ENCODE data around the gene IFIT3. TPM values are rescaled to one million over a fixed set of nuclear protein-coding genes. Genes with fewer than 3 reads are reported as not detected.
"Not testable (repeated sequence)": the region's sequence is repeated elsewhere in the genome, so short reads cannot be mapped to it uniquely, and the experiment has no call there.

IFIT3 gene, protein sequence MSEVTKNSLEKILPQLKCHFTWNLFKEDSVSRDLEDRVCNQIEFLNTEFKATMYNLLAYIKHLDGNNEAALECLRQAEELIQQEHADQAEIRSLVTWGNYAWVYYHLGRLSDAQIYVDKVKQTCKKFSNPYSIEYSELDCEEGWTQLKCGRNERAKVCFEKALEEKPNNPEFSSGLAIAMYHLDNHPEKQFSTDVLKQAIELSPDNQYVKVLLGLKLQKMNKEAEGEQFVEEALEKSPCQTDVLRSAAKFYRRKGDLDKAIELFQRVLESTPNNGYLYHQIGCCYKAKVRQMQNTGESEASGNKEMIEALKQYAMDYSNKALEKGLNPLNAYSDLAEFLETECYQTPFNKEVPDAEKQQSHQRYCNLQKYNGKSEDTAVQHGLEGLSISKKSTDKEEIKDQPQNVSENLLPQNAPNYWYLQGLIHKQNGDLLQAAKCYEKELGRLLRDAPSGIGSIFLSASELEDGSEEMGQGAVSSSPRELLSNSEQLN
- 10 to 100 TPM in 1 of 2 donors, 1 to 10 TPM in 1; 2.6 to 12.6 TPM for total RNA-seq

- H3K27ac Mint-ChIP-seq: peak within 1 kb of the TSS in 1 of 2 donors; percentile 52
- no peak for DNase-seq (ENCODE audit: low spot score in 2 of 2)
These were observed at the start of gene IFIT3 for GRCh38 chr10:89327803-89328441. Gene IFIT3, plus strand, starts transcription at chr10:89327997. Its CDS starts 77 bp downstream, at chr10:89328074.

DNA sequence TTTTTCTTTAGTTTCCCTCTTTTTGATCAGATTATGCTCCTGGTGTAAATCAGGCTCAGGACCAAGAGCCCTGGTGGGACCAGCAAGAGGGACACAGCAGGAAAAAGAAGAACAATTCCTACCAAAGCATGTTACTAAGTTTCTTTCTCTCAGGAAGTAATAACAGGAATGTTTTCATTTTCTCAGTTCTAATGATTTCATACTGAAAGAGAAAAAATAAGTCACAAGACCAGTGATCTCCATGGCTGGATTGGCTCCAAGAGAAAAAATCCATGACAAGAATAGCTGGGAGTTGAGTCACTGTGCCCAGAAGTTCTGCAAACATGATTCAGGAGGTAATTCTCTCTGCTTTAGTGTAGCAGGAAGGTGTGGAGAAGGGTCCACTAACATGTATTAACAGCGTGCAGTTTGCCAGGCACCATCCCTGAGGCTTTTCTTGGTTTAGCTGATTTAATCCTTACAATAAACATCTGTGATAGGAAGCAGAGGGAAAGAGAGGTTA lies 49.7 kb upstream of the IFIT3 start:
- no peaks in the 10 kb centered on the region for H3K36me3 Mint-ChIP-seq
- H3K27ac Mint-ChIP-seq: no peak overlapping the region

More at GRCh38 chr10:89327803-89328441, at the start of gene IFIT3:
- Mint-ChIP-seq H3K9me3 (peaks cover 3 to 5% of the 10 kb centered on the region in 2 donors), H3K36me3 (peaks cover 0 to 6% of the 10 kb centered on the region in 2 donors)
- ATAC-seq: peak; percentile 47 to 54

DNA sequence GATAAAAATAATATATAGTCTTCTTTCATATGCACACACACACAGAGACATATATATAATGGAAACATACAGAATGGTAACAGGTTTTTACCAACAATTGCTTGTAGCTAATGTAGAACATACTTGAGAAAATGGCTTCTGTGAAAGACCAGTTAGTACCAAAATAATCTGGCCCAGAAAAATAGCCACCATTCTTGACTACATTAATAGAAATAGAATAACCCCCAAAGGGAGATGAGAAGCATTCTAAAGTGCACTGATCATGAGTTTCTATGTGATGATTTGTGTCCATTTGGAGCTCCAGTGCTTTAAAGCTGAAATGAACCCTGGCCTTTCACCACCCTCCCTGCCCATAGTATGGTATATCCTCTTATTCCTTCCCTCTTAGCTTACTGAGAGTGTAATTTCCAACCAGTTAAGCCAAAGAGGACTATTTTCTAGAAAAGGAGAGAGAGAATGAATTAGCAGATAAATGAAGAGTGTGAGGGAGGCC lies 48.9 kb upstream of the IFIT3 start:
- DNase-seq (ENCODE audit: low spot score in 2 of 2) (no peak), ATAC-seq (no peak)
- no peaks in the 10 kb centered on the region for H3K36me3 Mint-ChIP-seq
- no peaks in the 10 kb centered on the region for H3K9me3 Mint-ChIP-seq
- H3K27ac Mint-ChIP-seq: no peak overlapping the region

More for the DNA sequence above, 49.7 kb upstream of the IFIT3 start:
- ATAC-seq (no peak), DNase-seq (ENCODE audit: low spot score in 2 of 2) (no peak)
- no peaks in the 10 kb centered on the region for H3K9me3 Mint-ChIP-seq

GRCh38 chr10:89279421-89279869 lies 48.4 kb upstream of the IFIT3 start:
- H3K27ac Mint-ChIP-seq: no peak overlapping the region
- DNase-seq (ENCODE audit: low spot score in 2 of 2) (no peak), ATAC-seq (no peak)
- H3K9me3 Mint-ChIP-seq: no peaks in the 10 kb centered on the region
- H3K36me3 Mint-ChIP-seq: no peaks in the 10 kb centered on the region

DNA sequence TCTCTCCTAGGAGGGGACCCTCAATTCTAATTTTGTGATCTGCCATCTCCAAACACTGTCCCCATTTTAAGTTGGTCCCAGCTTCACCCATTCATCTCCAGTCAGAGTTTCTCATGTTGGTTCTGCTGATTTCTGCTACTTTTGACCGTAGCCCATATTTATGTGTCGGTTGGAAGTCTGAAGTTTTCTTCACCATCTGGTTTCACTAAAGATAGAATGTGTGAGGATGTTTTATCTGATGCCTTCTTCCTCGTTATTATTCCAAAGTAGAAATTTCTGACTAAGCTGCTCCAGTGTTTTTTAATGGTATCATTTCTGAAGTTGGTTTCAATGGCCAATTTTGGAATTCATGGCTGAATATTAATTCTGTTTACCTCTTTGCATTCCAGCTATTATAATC lies 47.3 kb upstream of the IFIT3 start:
- no peak overlapping the region for H3K27ac Mint-ChIP-seq
- no peaks in the 10 kb centered on the region for H3K36me3 Mint-ChIP-seq
- ATAC-seq (no peak), DNase-seq (ENCODE audit: low spot score in 2 of 2) (no peak)
- no peaks in the 10 kb centered on the region for H3K9me3 Mint-ChIP-seq

- Mint-ChIP-seq H3K9me3 (no peaks in the 10 kb centered on the region), H3K27ac (no peak overlapping the region), H3K36me3 (no peaks in the 10 kb centered on the region)
- DNase-seq (ENCODE audit: low spot score in 2 of 2): no peak
- ATAC-seq: no peak
These were observed 46.0 kb upstream of the IFIT3 start for GRCh38 chr10:89281606-89282395.

DNA sequence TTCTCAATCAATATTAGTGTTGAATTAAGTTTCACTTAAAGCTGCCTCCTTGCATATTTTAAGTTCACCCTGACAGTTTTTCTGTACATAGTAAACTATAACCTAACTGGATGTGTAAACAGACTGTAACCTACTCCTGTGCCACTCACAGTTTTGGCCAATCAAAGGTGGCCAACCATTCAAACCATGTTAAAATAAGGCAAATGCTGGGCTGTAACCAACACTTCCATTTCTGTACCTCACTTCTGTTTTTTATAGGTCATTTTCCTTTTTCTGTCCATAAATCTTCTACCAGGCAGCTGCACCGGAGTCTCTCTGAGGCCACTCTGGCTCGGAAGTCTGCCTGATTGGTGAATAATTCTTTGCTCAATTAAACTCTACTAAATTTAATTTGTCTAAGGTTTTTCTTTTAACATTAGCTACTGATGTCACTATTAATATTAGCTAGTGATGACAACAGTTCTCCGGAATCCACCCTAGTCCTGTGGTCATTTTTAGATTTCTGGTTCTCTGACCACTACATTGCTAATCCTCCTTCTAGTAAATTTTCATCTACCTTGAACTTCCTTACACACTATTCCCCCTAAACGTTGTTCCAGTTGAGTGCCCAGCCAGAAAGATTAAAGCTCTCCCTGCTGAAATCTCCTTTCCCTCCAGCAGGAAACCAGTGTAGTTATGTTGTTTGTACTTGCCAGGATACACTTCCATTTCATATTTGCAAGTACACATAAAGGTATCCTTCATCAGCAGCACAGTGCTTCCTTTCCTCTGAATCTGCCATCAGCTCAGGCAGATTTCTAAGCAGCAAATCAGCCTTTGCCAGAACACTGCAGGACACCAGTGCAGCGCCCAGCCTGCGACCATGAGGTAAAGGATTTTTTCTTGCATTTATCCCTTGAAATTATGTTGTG lies 44.5 kb upstream of the IFIT3 start:
- H3K27ac Mint-ChIP-seq: no peak overlapping the region
- no peak for DNase-seq (ENCODE audit: low spot score in 2 of 2)
- H3K36me3 Mint-ChIP-seq: no peaks in the 10 kb centered on the region
- no peak for ATAC-seq
- no peaks in the 10 kb centered on the region for H3K9me3 Mint-ChIP-seq

DNA sequence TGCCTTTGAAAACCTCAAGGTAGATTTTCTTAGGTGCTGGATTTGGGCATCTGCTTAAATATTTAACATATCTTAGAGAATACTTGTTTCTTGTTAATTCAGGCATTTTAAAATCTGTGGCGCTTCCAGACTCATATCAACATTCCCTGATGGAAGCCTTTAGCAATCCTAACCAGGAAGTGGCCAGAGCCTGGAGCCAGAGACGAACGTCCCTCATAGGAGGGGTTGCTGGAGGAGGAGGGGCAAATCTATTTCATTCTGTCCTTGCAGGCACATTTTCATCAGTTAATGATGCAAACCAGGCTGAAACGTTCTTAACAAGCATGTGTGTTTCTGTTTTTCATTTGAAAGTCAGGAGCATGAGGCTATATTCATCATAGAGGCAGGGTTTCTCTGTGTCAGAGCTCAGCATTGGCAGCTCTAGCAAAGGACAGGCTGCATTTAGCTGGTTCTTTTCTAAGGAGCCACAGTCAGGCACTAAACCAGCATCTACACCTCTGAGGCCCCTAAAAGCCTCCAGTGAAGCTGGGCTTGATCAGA lies 43.8 kb upstream of the IFIT3 start:
- ATAC-seq: no peak
- no peak overlapping the region for H3K27ac Mint-ChIP-seq
- DNase-seq (ENCODE audit: low spot score in 2 of 2): no peak
- H3K36me3 Mint-ChIP-seq: no peaks in the 10 kb centered on the region
- no peaks in the 10 kb centered on the region for H3K9me3 Mint-ChIP-seq

- not testable (repeated sequence) for H3K9me3 Mint-ChIP-seq; DNase-seq (ENCODE audit: low spot score in 2 of 2)
These were observed 43.1 kb upstream of the IFIT3 start for GRCh38 chr10:89284711-89285110.

DNA sequence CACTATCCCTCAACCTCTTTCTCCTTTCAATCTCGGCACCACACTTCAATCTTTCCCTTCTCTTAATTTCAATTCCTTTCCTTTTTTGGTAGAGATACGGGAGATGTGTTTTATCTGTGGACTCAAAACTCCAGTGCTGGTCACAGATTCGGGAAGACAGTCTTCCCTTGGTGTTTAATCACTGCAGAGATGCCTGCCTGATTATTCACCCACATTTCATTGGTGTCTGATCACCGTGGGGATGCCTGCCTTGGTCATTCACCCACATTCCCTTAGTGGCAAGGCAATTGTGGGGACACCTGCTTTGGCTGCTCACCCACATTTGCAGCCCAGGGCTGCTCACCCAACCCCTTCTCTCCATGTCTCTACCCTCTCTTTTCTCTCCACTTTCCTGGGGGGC lies 42.5 kb upstream of the IFIT3 start:
- ATAC-seq; H3K27ac Mint-ChIP-seq; DNase-seq (ENCODE audit: low spot score in 2 of 2); H3K36me3 Mint-ChIP-seq; H3K9me3 Mint-ChIP-seq: not testable (repeated sequence)

More at GRCh38 chr10:89284711-89285110, 43.1 kb upstream of the IFIT3 start:
- not testable (repeated sequence) for ATAC-seq, H3K36me3 Mint-ChIP-seq, H3K27ac Mint-ChIP-seq

DNA sequence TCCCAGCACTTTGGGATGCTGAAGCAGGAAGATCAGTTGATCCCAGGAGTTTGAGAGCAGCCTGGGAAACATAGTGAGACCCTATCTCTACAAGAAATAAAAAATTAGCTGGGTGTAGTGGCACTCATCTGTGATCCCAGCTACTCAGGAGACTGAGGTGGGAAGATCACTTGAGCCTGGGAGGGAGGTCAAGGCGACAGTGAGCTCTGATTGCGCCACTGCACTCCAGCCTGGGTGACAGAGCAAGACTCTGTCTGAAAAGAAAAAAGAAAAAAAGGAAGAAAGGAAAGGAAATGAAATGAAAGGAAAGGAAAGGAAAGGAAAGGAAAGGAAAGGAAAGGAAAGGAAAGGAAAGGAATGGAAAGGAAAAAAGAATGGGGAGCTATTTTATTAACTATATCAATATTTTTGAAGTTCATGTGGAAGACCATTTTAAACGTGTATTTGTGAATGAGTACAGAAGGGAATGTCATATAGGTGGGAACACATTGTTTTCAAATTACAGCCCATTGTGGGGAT lies 33.0 kb upstream of the IFIT3 start:
- peaks cover 7% of the 10 kb centered on the region in 2 donors for H3K36me3 Mint-ChIP-seq

DNA sequence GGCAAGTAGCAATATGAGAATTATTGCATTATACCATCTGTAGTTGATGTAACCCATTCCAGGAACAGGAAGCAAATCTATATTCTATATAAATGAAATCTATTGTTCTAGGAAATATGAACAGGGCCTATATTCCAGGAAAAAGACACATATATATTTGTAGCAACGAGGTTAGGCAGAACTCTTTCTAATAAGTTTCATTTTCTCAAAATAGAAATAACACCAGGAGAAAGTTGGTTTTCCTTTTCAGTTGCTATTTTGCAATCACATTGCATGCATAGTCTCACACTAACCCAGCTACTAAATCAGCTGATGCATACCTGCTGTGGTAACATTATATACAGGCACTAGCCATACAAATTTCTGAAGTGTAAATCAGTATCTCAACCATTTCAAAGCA lies 32.2 kb upstream of the IFIT3 start:
- H3K9me3 Mint-ChIP-seq: peaks cover 3 to 12% of the 10 kb centered on the region in 2 donors
- H3K36me3 Mint-ChIP-seq: peaks cover 7% of the 10 kb centered on the region in 2 donors
- no peak overlapping the region for H3K27ac Mint-ChIP-seq
- DNase-seq (ENCODE audit: low spot score in 2 of 2): no peak
- ATAC-seq: peak in 1 of 2 donors; percentile 89

More for the DNA sequence above, 33.0 kb upstream of the IFIT3 start:
- H3K27ac Mint-ChIP-seq: no peak overlapping the region
- ATAC-seq (no peak), DNase-seq (ENCODE audit: low spot score in 2 of 2) (no peak)
- H3K9me3 Mint-ChIP-seq: peaks cover 3 to 12% of the 10 kb centered on the region in 2 donors

GRCh38 chr10:89296220-89296648 lies 31.6 kb upstream of the IFIT3 start:
- peaks cover 7% of the 10 kb centered on the region in 2 donors for H3K36me3 Mint-ChIP-seq
- H3K27ac Mint-ChIP-seq: no peak overlapping the region
- DNase-seq (ENCODE audit: low spot score in 2 of 2): no peak
- ATAC-seq: no peak
- H3K9me3 Mint-ChIP-seq: peaks cover 3 to 12% of the 10 kb centered on the region in 2 donors

GRCh38 chr10:89297356-89297755 lies 30.4 kb upstream of the IFIT3 start:
- Mint-ChIP-seq H3K27ac (no peak overlapping the region), H3K9me3 (peaks cover 3 to 12% of the 10 kb centered on the region in 2 donors), H3K36me3 (peaks cover 7% of the 10 kb centered on the region in 2 donors)
- DNase-seq (ENCODE audit: low spot score in 2 of 2) (no peak), ATAC-seq (no peak)

GRCh38 chr10:89297791-89298190 lies 30.0 kb upstream of the IFIT3 start:
- Mint-ChIP-seq H3K36me3 (peaks cover 7% of the 10 kb centered on the region in 2 donors), H3K9me3 (peaks cover 3 to 12% of the 10 kb centered on the region in 2 donors), H3K27ac (no peak overlapping the region)
- DNase-seq (ENCODE audit: low spot score in 2 of 2): no peak
- no peak for ATAC-seq
